ENCODE results near the gene RPS26. TPM values are rescaled to one million over a fixed set of nuclear protein-coding genes. Genes with fewer than 3 reads are reported as not detected.
"Not testable (repeated sequence)": the region's sequence is repeated elsewhere in the genome, so short reads cannot be mapped to it uniquely, and the experiment has no call there.

Gene RPS26
- polyA plus RNA-seq, 1 donor from 2014 or later: 598 TPM

- H3K27ac ChIP-seq (ENCODE audit: low read length): no peak overlapping the region
- H3K9me3 ChIP-seq (ENCODE audit: low read length): no peaks in the 10 kb centered on the region
- H4K20me1 ChIP-seq (ENCODE audit: insufficient read depth): no peaks in the 10 kb centered on the region
- no peak overlapping the region for H3K4me2 ChIP-seq (ENCODE audit: low read length)
- H3F3A ChIP-seq (ENCODE audit: insufficient read depth, low read length, poor library complexity, severe bottlenecking): no peaks in the 10 kb centered on the region
- H3K36me3 ChIP-seq (ENCODE audit: insufficient read depth, low read length): no peaks in the 10 kb centered on the region
- TF ChIP-seq EZH2 (IDR thresholded peaks at IDR 0.05; ENCODE audit: borderline replicate concordance, insufficient read depth, low read length, poor library complexity, severe bottlenecking) (no peak), TAF1 (IDR thresholded peaks at IDR 0.05; ENCODE audit: low read depth) (no peak), MXI1 (conservative IDR thresholded peaks at IDR 0.05; ENCODE audit: poor library complexity, severe bottlenecking) (no peak), RAD21 (conservative IDR thresholded peaks at IDR 0.05) (no peak), SMC3 (conservative IDR thresholded peaks at IDR 0.05; ENCODE audit: poor library complexity) (no peak), POLR2AphosphoS5 (IDR thresholded peaks at IDR 0.05) (no peak), EP300 (conservative IDR thresholded peaks at IDR 0.05; ENCODE audit: poor library complexity, severe bottlenecking) (no peak), CTCF (IDR thresholded peaks at IDR 0.05; ENCODE audit: poor library complexity, severe bottlenecking) (no peak)
- TF ChIP-seq, protein P1, sequence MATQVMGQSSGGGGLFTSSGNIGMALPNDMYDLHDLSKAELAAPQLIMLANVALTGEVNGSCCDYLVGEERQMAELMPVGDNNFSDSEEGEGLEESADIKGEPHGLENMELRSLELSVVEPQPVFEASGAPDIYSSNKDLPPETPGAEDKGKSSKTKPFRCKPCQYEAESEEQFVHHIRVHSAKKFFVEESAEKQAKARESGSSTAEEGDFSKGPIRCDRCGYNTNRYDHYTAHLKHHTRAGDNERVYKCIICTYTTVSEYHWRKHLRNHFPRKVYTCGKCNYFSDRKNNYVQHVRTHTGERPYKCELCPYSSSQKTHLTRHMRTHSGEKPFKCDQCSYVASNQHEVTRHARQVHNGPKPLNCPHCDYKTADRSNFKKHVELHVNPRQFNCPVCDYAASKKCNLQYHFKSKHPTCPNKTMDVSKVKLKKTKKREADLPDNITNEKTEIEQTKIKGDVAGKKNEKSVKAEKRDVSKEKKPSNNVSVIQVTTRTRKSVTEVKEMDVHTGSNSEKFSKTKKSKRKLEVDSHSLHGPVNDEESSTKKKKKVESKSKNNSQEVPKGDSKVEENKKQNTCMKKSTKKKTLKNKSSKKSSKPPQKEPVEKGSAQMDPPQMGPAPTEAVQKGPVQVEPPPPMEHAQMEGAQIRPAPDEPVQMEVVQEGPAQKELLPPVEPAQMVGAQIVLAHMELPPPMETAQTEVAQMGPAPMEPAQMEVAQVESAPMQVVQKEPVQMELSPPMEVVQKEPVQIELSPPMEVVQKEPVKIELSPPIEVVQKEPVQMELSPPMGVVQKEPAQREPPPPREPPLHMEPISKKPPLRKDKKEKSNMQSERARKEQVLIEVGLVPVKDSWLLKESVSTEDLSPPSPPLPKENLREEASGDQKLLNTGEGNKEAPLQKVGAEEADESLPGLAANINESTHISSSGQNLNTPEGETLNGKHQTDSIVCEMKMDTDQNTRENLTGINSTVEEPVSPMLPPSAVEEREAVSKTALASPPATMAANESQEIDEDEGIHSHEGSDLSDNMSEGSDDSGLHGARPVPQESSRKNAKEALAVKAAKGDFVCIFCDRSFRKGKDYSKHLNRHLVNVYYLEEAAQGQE (IDR thresholded peaks at IDR 0.05; ENCODE audit: borderline replicate concordance): no peak
- H3K9me2 ChIP-seq (ENCODE audit: insufficient read depth, low read length): no peaks in the 10 kb centered on the region
- no peaks in the 10 kb centered on the region for H3K79me2 ChIP-seq (replicated peaks; ENCODE audit: insufficient read depth, low read length)
- H3K9ac ChIP-seq (ENCODE audit: low read length): no peak overlapping the region
- H2AFZ ChIP-seq (ENCODE audit: low read depth, low read length): no peak overlapping the region
- no peak overlapping the region for H3K4me3 ChIP-seq (ENCODE audit: low read length)
- no peaks in the 10 kb centered on the region for H3K27me3 ChIP-seq (ENCODE audit: insufficient read depth, low read depth, low read length)
These were observed 29.9 kb downstream of the RPS26 start for GRCh38 chr12:56071648-56072047.

DNA sequence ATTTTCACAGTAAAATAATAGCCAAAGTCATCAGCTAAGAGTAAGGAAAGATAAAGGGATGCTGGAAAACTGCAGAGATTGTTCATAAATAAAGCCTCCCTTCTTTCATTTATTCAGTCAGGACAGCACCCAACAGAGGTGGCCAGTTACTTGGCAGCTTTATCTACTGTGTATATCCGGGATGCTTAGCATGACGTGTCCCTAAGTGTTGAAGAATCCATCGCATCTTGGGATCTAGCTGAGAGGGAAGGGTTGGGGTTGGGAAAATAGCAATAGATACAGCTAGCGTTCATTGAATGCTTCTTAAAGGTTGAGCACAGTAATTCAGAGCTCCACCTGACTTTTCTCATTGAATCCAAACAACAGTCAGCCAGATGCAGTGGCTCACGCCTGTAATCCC is 32.7 kb downstream of the RPS26 start:
- H4K20me1 ChIP-seq (ENCODE audit: insufficient read depth): no peaks in the 10 kb centered on the region
- no peaks in the 10 kb centered on the region for H3K79me2 ChIP-seq (replicated peaks; ENCODE audit: insufficient read depth, low read length)
- H3K4me3 ChIP-seq (ENCODE audit: low read length): no peak overlapping the region
- TF ChIP-seq, protein P1 (IDR thresholded peaks at IDR 0.05; ENCODE audit: borderline replicate concordance): no peak
- TF ChIP-seq CTCF (IDR thresholded peaks at IDR 0.05; ENCODE audit: poor library complexity, severe bottlenecking): no peak
- TF ChIP-seq MXI1 (conservative IDR thresholded peaks at IDR 0.05; ENCODE audit: poor library complexity, severe bottlenecking): no peak
- no peak for TF ChIP-seq EP300 (conservative IDR thresholded peaks at IDR 0.05; ENCODE audit: poor library complexity, severe bottlenecking)
- no peak for TF ChIP-seq RAD21 (conservative IDR thresholded peaks at IDR 0.05)
- no peak for TF ChIP-seq TAF1 (IDR thresholded peaks at IDR 0.05; ENCODE audit: low read depth)
- TF ChIP-seq SMC3 (conservative IDR thresholded peaks at IDR 0.05; ENCODE audit: poor library complexity): no peak
- TF ChIP-seq EZH2 (IDR thresholded peaks at IDR 0.05; ENCODE audit: borderline replicate concordance, insufficient read depth, low read length, poor library complexity, severe bottlenecking): no peak
- no peak for TF ChIP-seq POLR2AphosphoS5 (IDR thresholded peaks at IDR 0.05)
- no peaks in the 10 kb centered on the region for H3K36me3 ChIP-seq (ENCODE audit: insufficient read depth, low read length)
- H3K9me3 ChIP-seq (ENCODE audit: low read length): no peaks in the 10 kb centered on the region
- no peak overlapping the region for H2AFZ ChIP-seq (ENCODE audit: low read depth, low read length)
- H3K27ac ChIP-seq (ENCODE audit: low read length): no peak overlapping the region
- no peaks in the 10 kb centered on the region for H3F3A ChIP-seq (ENCODE audit: insufficient read depth, low read length, poor library complexity, severe bottlenecking)
- H3K9me2 ChIP-seq (ENCODE audit: insufficient read depth, low read length): no peaks in the 10 kb centered on the region
- peaks cover 12% of the 10 kb centered on the region for H3K27me3 ChIP-seq (ENCODE audit: insufficient read depth, low read depth, low read length)
- H3K9ac ChIP-seq (ENCODE audit: low read length): no peak overlapping the region
- H3K4me2 ChIP-seq (ENCODE audit: low read length): no peak overlapping the region

GRCh38 chr12:56077966-56078365 is 36.2 kb downstream of the RPS26 start:
- not testable (repeated sequence) for H3K9ac ChIP-seq (ENCODE audit: low read length); H4K20me1 ChIP-seq (ENCODE audit: insufficient read depth); H3K9me2 ChIP-seq (ENCODE audit: insufficient read depth, low read length); H3K27ac ChIP-seq (ENCODE audit: low read length); H3K36me3 ChIP-seq (ENCODE audit: insufficient read depth, low read length); H3K79me2 ChIP-seq (replicated peaks; ENCODE audit: insufficient read depth, low read length); H3K9me3 ChIP-seq (ENCODE audit: low read length); H2AFZ ChIP-seq (ENCODE audit: low read depth, low read length); H3K4me2 ChIP-seq (ENCODE audit: low read length); H3K4me3 ChIP-seq (ENCODE audit: low read length); H3F3A ChIP-seq (ENCODE audit: insufficient read depth, low read length, poor library complexity, severe bottlenecking)
- H3K27me3 ChIP-seq (ENCODE audit: insufficient read depth, low read depth, low read length): peaks cover 41% of the 10 kb centered on the region

All from neural cell (in vitro differentiated cells).